Stimulated activated CD8-positive, alpha-beta memory T cell treated with anti-CD3 and anti-CD28 coated beads, Interleukin-4, amount 100 ng/mL, for 4 hours (primary cell): ENCODE results near the gene HMG20B.
A peak's percentile ranks its signal among the peaks of the same experiment; 100 is the strongest.

Experiments
- DNase-seq, 2 donors: peaks; one replicate each; pipeline ENCODE4 v3.0.0-alpha.2; 2020; ENCODE audit warnings: low read depth in 2 of 2, low spot score in 1 of 2

HMG20B gene

GRCh38 chr19:3618811-3619630 is 46.3 kb downstream of the HMG20B start:
- no peak for DNase-seq

- DNase-seq = no peak
Measured at GRCh38 chr19:3619631-3620012, 46.9 kb downstream of the HMG20B start.

GRCh38 chr19:3620145-3620816 is 47.5 kb downstream of the HMG20B start:
- no peak for DNase-seq

- no peak for DNase-seq
Measured at GRCh38 chr19:3620817-3621547, 48.2 kb downstream of the HMG20B start.

GRCh38 chr19:3621689-3622088 is 48.9 kb downstream of the HMG20B start:
- DNase-seq = no peak

GRCh38 chr19:3622224-3622623 is 49.5 kb downstream of the HMG20B start:
- no peak for DNase-seq

- no peak for DNase-seq
Measured at GRCh38 chr19:3623716-3624115, 51.0 kb downstream of the HMG20B start.

- no peak for DNase-seq
Measured at GRCh38 chr19:3625996-3626472, 53.3 kb downstream of the HMG20B start.

- DNase-seq = peak; percentile 97 to 98
Measured at GRCh38 chr19:3626473-3627350, 54.0 kb downstream of the HMG20B start, which contains the start of gene CACTIN. Gene CACTIN (minus strand): TSS chr19:3626790. CDS start chr19:3626762, 28 bp downstream.

- DNase-seq = no peak
Measured at GRCh38 chr19:3627351-3627723, 54.6 kb downstream of the HMG20B start.
